Astrocyte (in vitro differentiated cells and primary cell): ENCODE results near the gene ZNF497. TPM values are rescaled to one million over a fixed set of nuclear protein-coding genes. Genes with fewer than 3 reads are reported as not detected.

ENCODE experiments used
- DNase-seq: peaks from one replicate; pipeline ENCODE4 v3.0.0-alpha.2; 2010; ENCODE audit warnings: low read depth
- FAIRE-seq: peaks from 2 replicates; lab custom pipeline; 2011; peaks lifted over from hg19 to GRCh38; lab: Jason Lieb, UNC
- H2AFZ ChIP-seq: 2 replicates; pipeline ENCODE4 v1.6.0; 2012; ENCODE audit warnings: low read depth, low read length, inconsistent platforms
- H3K27ac ChIP-seq: 2 replicates; pipeline ENCODE4 v1.5.1; 2011; ENCODE audit warnings: low read depth, low read length, inconsistent platforms
- H3K27me3 ChIP-seq: 2 replicates; pipeline ENCODE4 v1.6.0; 2011; ENCODE audit warnings: low read length, inconsistent platforms; ENCODE audit not compliant: insufficient read depth
- H3K36me3 ChIP-seq: 2 replicates; pipeline ENCODE4 v1.5.1; 2011; ENCODE audit warnings: low read length, inconsistent platforms; ENCODE audit not compliant: insufficient read depth
- H3K4me1 ChIP-seq: 2 replicates; pipeline ENCODE4 v1.5.1; 2011; ENCODE audit warnings: low read length, inconsistent platforms; ENCODE audit not compliant: insufficient read depth
- H3K4me2 ChIP-seq: 2 replicates; pipeline ENCODE4 v1.6.0; 2012; ENCODE audit warnings: low read length, inconsistent platforms
- H3K4me3 ChIP-seq: 2 replicates; pipeline ENCODE4 v1.5.1; 2011; ENCODE audit warnings: low read depth, mild to moderate bottlenecking, low read length, inconsistent platforms; ENCODE audit not compliant: insufficient read depth
- H3K79me2 ChIP-seq: 2 replicates; pipeline ENCODE4 v1.6.0; 2012; ENCODE audit warnings: mild to moderate bottlenecking, low read length, inconsistent platforms; ENCODE audit not compliant: insufficient read depth
- H3K9ac ChIP-seq: 2 replicates; pipeline ENCODE4 v1.6.0; 2012; ENCODE audit warnings: mild to moderate bottlenecking, low read length, inconsistent platforms
- H3K9me3 ChIP-seq: 2 replicates; pipeline ENCODE4 v1.5.1; 2012; ENCODE audit warnings: low read depth, mild to moderate bottlenecking, low read length, inconsistent platforms; ENCODE audit not compliant: insufficient read depth
- H4K20me1 ChIP-seq: 2 replicates; pipeline ENCODE4 v1.6.0; 2012; ENCODE audit warnings: low read length, inconsistent platforms; ENCODE audit not compliant: insufficient read depth
- H3K27ac Mint-ChIP-seq: one replicate; pipeline ENCODE4 v1.8.0; 2021; ENCODE audit warnings: mild to moderate bottlenecking, mixed read lengths; ENCODE audit not compliant: unreplicated experiment
- H3K27me3 Mint-ChIP-seq: one replicate; pipeline ENCODE4 v1.8.0; 2021; ENCODE audit warnings: low read depth, mixed read lengths; ENCODE audit not compliant: unreplicated experiment
- H3K36me3 Mint-ChIP-seq: one replicate; pipeline ENCODE4 v1.8.0; 2021; ENCODE audit warnings: low read depth, mixed read lengths; ENCODE audit not compliant: unreplicated experiment
- H3K4me1 Mint-ChIP-seq: one replicate; pipeline ENCODE4 v1.8.0; 2021; ENCODE audit warnings: low read depth, mixed read lengths; ENCODE audit not compliant: unreplicated experiment
- H3K4me3 Mint-ChIP-seq: one replicate; pipeline ENCODE4 v1.8.0; 2021; ENCODE audit warnings: mild to moderate bottlenecking, moderate library complexity, mixed read lengths; ENCODE audit not compliant: unreplicated experiment
- H3K9me3 Mint-ChIP-seq: one replicate; pipeline ENCODE4 v1.8.0; 2021; ENCODE audit warnings: mild to moderate bottlenecking, mixed read lengths; ENCODE audit not compliant: unreplicated experiment
- EZH2 ChIP-seq: IDR thresholded peaks from 2 replicates; pipeline ENCODE4 v1.6.1; 2012; ENCODE audit warnings: mild to moderate bottlenecking, low read length, inconsistent platforms; ENCODE audit not compliant: insufficient read depth
- total RNA-seq: library from RNA; stranded (reverse); gene quantifications from 2 replicates; pipeline ENCODE4 v1.2.1, GENCODE V29; 2021
- TF ChIP-seq, protein P1 (sequence below): IDR thresholded peaks from 2 replicates; pipeline ENCODE4 v1.5.1; 2011; ENCODE audit warnings: low read depth, mild to moderate bottlenecking, inconsistent platforms, low read length, moderate library complexity; ENCODE audit not compliant: insufficient read depth

ZNF497 gene
- total RNA-seq, 1 donor from 2014 or later = 0.43 TPM

GRCh38 chr19:58352760-58353671 is 9.5 kb downstream of the ZNF497 start, which contains the start of gene A1BG:
Gene A1BG (minus strand): TSS chr19:58353492. CDS start chr19:58353437, 55 bp downstream.
- H3K79me2 ChIP-seq = no peaks in the 10 kb centered on the region
- no peak within 1 kb of the TSS for H3K27ac ChIP-seq
- Mint-ChIP-seq H3K27me3 (no peaks in the 10 kb centered on the region), H3K36me3 (peaks cover 10% of the 10 kb centered on the region), H3K27ac (peak within 1 kb of the TSS; percentile 26), H3K9me3 (no peaks in the 10 kb centered on the region), H3K4me1 (peaks cover 5% of the 10 kb centered on the region), H3K4me3 (no peak within 1 kb of the TSS)
- FAIRE-seq (no peak), DNase-seq (no peak)
- H3K27me3 ChIP-seq = peaks cover 12% of the 10 kb centered on the region
- TF ChIP-seq, protein P1, sequence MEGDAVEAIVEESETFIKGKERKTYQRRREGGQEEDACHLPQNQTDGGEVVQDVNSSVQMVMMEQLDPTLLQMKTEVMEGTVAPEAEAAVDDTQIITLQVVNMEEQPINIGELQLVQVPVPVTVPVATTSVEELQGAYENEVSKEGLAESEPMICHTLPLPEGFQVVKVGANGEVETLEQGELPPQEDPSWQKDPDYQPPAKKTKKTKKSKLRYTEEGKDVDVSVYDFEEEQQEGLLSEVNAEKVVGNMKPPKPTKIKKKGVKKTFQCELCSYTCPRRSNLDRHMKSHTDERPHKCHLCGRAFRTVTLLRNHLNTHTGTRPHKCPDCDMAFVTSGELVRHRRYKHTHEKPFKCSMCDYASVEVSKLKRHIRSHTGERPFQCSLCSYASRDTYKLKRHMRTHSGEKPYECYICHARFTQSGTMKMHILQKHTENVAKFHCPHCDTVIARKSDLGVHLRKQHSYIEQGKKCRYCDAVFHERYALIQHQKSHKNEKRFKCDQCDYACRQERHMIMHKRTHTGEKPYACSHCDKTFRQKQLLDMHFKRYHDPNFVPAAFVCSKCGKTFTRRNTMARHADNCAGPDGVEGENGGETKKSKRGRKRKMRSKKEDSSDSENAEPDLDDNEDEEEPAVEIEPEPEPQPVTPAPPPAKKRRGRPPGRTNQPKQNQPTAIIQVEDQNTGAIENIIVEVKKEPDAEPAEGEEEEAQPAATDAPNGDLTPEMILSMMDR = no peak
- no peak for TF ChIP-seq EZH2
- no peak within 1 kb of the TSS for H3K4me2 ChIP-seq
- H3K9ac ChIP-seq = no peak within 1 kb of the TSS
- H3K9me3 ChIP-seq = peaks cover 14% of the 10 kb centered on the region
- H3K4me3 ChIP-seq = no peak within 1 kb of the TSS
- no peaks in the 10 kb centered on the region for H3K36me3 ChIP-seq
- peaks cover 5% of the 10 kb centered on the region for H3K4me1 ChIP-seq
- H2AFZ ChIP-seq = no peak within 1 kb of the TSS
- H4K20me1 ChIP-seq = peaks cover 8% of the 10 kb centered on the region

DNA sequence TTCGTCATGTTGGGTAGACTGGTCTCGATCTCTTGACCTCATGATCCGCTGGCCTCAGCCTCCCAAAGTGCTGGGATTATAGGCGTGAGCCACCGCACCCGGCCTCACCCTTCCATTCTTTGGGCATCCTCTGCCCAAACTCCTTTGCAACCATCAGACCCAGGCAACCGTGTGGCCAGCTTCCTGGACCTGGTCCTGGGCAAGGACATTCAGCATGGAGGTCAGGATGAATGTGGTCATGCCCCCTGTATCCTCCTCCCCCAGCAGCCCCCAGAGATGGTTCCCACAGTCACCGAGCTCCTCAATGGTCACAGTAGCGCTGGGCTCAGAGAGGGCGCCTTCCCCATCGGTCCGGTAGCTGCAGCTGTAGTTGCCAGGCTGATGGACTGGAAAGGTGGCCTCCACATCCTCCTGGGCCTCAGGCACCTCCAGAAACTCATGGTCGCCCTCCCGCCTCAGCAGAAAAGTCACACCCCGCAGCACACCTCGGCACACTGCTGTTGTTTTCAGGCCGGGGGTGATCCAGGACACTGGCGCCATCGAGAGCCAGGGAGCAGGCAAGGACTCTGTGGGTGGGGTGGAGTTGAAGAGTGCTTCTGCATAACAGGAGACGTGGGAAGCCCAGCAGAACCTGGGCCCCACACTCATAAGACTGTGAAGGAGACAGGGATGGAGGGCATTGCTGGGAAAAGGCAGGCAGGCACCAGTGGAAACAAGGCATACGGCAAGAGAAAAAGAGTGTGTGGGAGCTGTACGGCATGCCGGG is 10.4 kb downstream of the ZNF497 start:
- peaks cover 14% of the 10 kb centered on the region for H3K27me3 ChIP-seq
- H3K9ac ChIP-seq = no peak overlapping the region
- Mint-ChIP-seq H3K27ac (peak overlapping the region; percentile 26), H3K36me3 (peaks cover 8% of the 10 kb centered on the region), H3K9me3 (no peaks in the 10 kb centered on the region), H3K4me1 (peaks cover 3% of the 10 kb centered on the region), H3K4me3 (no peak overlapping the region), H3K27me3 (no peaks in the 10 kb centered on the region)
- TF ChIP-seq EZH2 = no peak
- TF ChIP-seq, protein P1 = no peak
- H3K4me1 ChIP-seq = peaks cover 7% of the 10 kb centered on the region
- H2AFZ ChIP-seq = no peak overlapping the region
- H3K9me3 ChIP-seq = peaks cover 11% of the 10 kb centered on the region
- no peak overlapping the region for H3K4me2 ChIP-seq
- H3K4me3 ChIP-seq = no peak overlapping the region
- DNase-seq (no peak), FAIRE-seq (no peak)
- no peaks in the 10 kb centered on the region for H3K79me2 ChIP-seq
- no peak overlapping the region for H3K27ac ChIP-seq
- H3K36me3 ChIP-seq = no peaks in the 10 kb centered on the region
- H4K20me1 ChIP-seq = peaks cover 8% of the 10 kb centered on the region
